Measurements from ENCODE around the gene CNTNAP2.

Gene CNTNAP2

DNA sequence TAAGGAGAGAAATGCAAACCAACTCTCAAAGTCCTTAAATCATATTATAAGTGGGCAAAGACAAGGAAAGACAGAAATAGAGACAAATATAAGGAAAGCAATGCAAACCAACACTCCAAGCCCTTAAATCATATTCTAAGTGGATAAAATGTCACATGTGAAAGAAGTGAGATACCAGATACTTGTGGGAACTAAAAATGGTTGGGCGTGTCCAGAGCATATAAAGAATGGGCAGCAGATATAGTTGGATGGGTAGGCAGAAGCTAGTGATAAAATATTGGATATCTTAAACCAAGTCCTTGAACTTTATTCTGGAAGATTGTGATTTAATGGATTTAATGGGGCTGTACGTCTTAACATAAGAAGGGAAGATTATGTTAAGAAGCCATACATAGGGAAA lies 1408.7 kb downstream of the CNTNAP2 start:
- no peak for TF ChIP-seq ZNF792 (tag by site-specific recombination; IDR thresholded peaks at IDR 0.05)
- TF ChIP-seq GFI1B (tag by site-specific recombination; IDR thresholded peaks at IDR 0.05) = no peak
- TF ChIP-seq, protein P1, sequence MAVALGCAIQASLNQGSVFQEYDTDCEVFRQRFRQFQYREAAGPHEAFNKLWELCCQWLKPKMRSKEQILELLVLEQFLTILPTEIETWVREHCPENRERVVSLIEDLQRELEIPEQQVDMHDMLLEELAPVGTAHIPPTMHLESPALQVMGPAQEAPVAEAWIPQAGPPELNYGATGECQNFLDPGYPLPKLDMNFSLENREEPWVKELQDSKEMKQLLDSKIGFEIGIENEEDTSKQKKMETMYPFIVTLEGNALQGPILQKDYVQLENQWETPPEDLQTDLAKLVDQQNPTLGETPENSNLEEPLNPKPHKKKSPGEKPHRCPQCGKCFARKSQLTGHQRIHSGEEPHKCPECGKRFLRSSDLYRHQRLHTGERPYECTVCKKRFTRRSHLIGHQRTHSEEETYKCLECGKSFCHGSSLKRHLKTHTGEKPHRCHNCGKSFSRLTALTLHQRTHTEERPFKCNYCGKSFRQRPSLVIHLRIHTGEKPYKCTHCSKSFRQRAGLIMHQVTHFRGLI (tag by site-specific recombination; IDR thresholded peaks at IDR 0.05) = peak; percentile 60; the same call in 1 of the 2 replicates
- CTCF ChIA-PET = no interaction called here
- Histone ChIP-seq H3K4me3 (ENCODE audit: low read depth, low read length) (no peak overlapping the region), H3K9me3 (ENCODE audit: control insufficient read depth, insufficient read depth, low read depth, low read length) (no peaks in the 10 kb centered on the region), H3K27ac (ENCODE audit: extremely low read depth, low read depth, low read length) (no peak overlapping the region), H3K4me1 (ENCODE audit: control insufficient read depth, insufficient read depth, low read length) (no peaks in the 10 kb centered on the region), H3K36me3 (ENCODE audit: control insufficient read depth in 2 of 2, insufficient read depth in 1 of 2, low read length in 2 of 2) (no peaks in the 10 kb centered on the region)
- POLR2A ChIA-PET = no interaction called here

DNA sequence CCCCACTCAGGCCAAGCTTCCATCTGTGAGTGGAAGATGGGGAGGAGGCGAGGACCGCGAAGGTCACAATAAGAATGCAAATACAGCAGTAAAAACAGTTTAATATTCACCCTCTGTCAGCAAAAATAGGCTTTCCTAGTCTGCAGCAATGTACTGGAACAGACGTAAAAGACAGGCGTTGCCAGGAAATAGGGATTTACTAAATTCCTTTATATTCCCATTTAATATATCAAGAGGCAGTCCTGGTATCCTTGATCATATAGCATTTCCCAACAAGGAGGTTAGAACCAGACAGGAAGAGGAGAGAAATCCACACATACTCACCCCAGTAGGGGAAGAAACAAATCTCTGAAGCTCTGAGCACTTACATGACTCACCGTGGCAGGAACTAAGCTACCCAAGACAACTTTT lies 1419.1 kb downstream of the CNTNAP2 start:
- no peak for TF ChIP-seq KLF16 (tag by site-specific recombination; IDR thresholded peaks at IDR 0.05)
- POLR2A ChIA-PET = no interaction called here
- no peaks in the 10 kb centered on the region for H3K9me3 ChIP-seq (ENCODE audit: control insufficient read depth, insufficient read depth, low read depth, low read length)
- H3K4me3 ChIP-seq (ENCODE audit: low read depth, low read length) = no peak overlapping the region
- no peaks in the 10 kb centered on the region for H3K36me3 ChIP-seq (ENCODE audit: control insufficient read depth in 2 of 2, insufficient read depth in 1 of 2, low read length in 2 of 2)
- H3K4me1 ChIP-seq (ENCODE audit: control insufficient read depth, insufficient read depth, low read length) = no peaks in the 10 kb centered on the region
- CTCF ChIA-PET = interaction anchor here (0.6 to 0.8 kb wide), 2 partner anchors 12 to 94 kb away, joined by 3 to 4 read pairs; no protein-coding TSS in a partner anchor
- H3K27ac ChIP-seq (ENCODE audit: extremely low read depth, low read depth, low read length) = no peak overlapping the region

DNA sequence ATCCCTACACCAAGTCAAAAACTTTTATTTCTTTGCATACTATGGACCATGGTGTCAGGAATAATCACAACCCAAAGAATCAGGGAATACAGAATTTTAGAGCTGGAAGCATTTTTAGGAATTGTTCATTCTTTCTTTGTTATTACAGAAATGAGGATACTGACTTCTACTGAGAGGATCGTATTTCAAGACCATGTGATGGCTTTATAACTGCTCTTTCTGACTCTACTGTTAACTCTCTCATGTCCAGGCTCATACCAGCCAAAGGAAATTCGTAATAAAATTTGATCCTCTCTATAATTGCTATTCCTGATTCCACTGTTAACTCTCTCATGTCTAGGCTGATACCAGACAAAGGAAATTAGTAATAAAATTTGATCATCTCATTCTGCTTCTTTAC lies 1423.1 kb downstream of the CNTNAP2 start:
- Histone ChIP-seq H3K4me3 (ENCODE audit: low read depth, low read length) (no peak overlapping the region), H3K4me1 (ENCODE audit: control insufficient read depth, insufficient read depth, low read length) (no peaks in the 10 kb centered on the region), H3K9me3 (ENCODE audit: control insufficient read depth, insufficient read depth, low read depth, low read length) (no peaks in the 10 kb centered on the region), H3K36me3 (ENCODE audit: control insufficient read depth in 2 of 2, insufficient read depth in 1 of 2, low read length in 2 of 2) (no peaks in the 10 kb centered on the region), H3K27ac (ENCODE audit: extremely low read depth, low read depth, low read length) (no peak overlapping the region)
- POLR2A ChIA-PET = no interaction called here
- CTCF ChIA-PET = no interaction called here
- TF ChIP-seq, protein P2, sequence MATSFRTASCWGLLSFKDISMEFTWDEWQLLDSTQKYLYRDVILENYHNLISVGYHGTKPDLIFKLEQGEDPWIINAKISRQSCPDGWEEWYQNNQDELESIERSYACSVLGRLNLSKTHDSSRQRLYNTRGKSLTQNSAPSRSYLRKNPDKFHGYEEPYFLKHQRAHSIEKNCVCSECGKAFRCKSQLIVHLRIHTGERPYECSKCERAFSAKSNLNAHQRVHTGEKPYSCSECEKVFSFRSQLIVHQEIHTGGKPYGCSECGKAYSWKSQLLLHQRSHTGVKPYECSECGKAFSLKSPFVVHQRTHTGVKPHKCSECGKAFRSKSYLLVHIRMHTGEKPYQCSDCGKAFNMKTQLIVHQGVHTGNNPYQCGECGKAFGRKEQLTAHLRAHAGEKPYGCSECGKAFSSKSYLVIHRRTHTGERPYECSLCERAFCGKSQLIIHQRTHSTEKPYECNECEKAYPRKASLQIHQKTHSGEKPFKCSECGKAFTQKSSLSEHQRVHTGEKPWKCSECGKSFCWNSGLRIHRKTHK (tag by site-specific recombination; IDR thresholded peaks at IDR 0.05) = no peak
- TF ChIP-seq ZNF211 (tag by site-specific recombination; IDR thresholded peaks at IDR 0.05; ENCODE audit: low read depth) = no peak
- TF ChIP-seq MZF1 (tag by site-specific recombination; IDR thresholded peaks at IDR 0.05; ENCODE audit: borderline replicate concordance) = no peak
- TF ChIP-seq HOXC10 (CRISPR knock-in tag; IDR thresholded peaks at IDR 0.05) = no peak
- TF ChIP-seq, protein P3, sequence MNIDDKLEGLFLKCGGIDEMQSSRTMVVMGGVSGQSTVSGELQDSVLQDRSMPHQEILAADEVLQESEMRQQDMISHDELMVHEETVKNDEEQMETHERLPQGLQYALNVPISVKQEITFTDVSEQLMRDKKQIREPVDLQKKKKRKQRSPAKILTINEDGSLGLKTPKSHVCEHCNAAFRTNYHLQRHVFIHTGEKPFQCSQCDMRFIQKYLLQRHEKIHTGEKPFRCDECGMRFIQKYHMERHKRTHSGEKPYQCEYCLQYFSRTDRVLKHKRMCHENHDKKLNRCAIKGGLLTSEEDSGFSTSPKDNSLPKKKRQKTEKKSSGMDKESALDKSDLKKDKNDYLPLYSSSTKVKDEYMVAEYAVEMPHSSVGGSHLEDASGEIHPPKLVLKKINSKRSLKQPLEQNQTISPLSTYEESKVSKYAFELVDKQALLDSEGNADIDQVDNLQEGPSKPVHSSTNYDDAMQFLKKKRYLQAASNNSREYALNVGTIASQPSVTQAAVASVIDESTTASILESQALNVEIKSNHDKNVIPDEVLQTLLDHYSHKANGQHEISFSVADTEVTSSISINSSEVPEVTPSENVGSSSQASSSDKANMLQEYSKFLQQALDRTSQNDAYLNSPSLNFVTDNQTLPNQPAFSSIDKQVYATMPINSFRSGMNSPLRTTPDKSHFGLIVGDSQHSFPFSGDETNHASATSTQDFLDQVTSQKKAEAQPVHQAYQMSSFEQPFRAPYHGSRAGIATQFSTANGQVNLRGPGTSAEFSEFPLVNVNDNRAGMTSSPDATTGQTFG (tag by site-specific recombination; IDR thresholded peaks at IDR 0.05; ENCODE audit: borderline replicate concordance) = no peak
- no peak for TF ChIP-seq ZNF214 (tag by site-specific recombination; IDR thresholded peaks at IDR 0.05; ENCODE audit: borderline replicate concordance)
- TF ChIP-seq ZNF174 (tag by site-specific recombination; IDR thresholded peaks at IDR 0.05) = no peak
- no peak for TF ChIP-seq ZFHX2 (tag by site-specific recombination; conservative IDR thresholded peaks at IDR 0.05)
- no peak for TF ChIP-seq ZEB2 (tag by site-specific recombination; IDR thresholded peaks at IDR 0.05)
- no peak for TF ChIP-seq ZNF19 (tag by site-specific recombination; IDR thresholded peaks at IDR 0.05; ENCODE audit: low read depth)
